NCI-H1105 (cell line): Measurements from ENCODE around the gene SNX4.

ENCODE experiments used
- DNase-seq: peaks from one replicate; lab custom pipeline; 2025; lab: John Stamatoyannopoulos, UW

Gene SNX4

GRCh38 chr3:125403789-125404188 lies 116.2 kb downstream of the SNX4 start:
- no peak for DNase-seq

GRCh38 chr3:125402639-125403038 lies 117.4 kb downstream of the SNX4 start:
- no peak for DNase-seq

- DNase-seq = no peak
These were observed 118.6 kb downstream of the SNX4 start for GRCh38 chr3:125401402-125401801.

GRCh38 chr3:125398952-125399351 lies 121.0 kb downstream of the SNX4 start:
- no peak for DNase-seq
